ENCODE results near the gene DLGAP1.

Gene DLGAP1

DNA sequence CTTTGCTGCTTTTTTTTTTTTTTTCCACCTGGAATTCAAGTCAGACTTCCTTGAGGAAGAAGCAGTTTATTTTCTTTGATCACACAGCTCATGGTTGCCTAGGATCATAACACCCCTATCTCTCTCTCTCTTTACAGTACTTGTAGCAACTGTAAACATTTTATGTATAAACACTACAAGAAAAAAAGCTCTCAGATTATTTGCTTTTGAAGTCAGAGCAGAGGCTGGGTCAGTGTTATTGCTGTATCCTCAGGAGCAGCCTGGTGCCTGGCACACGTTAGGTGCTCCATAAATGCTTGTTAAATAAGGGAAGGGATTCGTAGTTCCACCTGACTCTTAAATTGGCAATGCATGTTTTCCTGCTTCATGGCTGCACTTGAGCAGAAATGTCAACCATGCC, 783.9 kb downstream of the DLGAP1 start:
- H3K4me3 ChIP-seq (ENCODE audit: low read length in 2 of 2) = no peak overlapping the region
- H3K36me3 ChIP-seq (replicated peaks in 1 of 2; ENCODE audit: control insufficient read depth in 2 of 2, insufficient read depth in 2 of 2, low read length in 2 of 2) = no peaks in the 10 kb centered on the region
- H3K14ac ChIP-seq (ENCODE audit: low read length) = no peak overlapping the region
- no peak overlapping the region for H2BK120ac ChIP-seq (ENCODE audit: low read depth, low read length)
- no peak overlapping the region for H3K4me2 ChIP-seq (ENCODE audit: insufficient read depth, low read length, poor library complexity, severe bottlenecking)
- no peak overlapping the region for H2BK15ac ChIP-seq (ENCODE audit: low read length)
- no peak for DNase-seq (ENCODE audit: low spot score)
- H3K79me1 ChIP-seq (ENCODE audit: low read depth, low read length) = no peaks in the 10 kb centered on the region
- no peaks in the 10 kb centered on the region for H3K27me3 ChIP-seq (ENCODE audit: control insufficient read depth in 3 of 3, insufficient read depth in 3 of 3, low read depth in 1 of 3, low read length in 3 of 3)
- no peaks in the 10 kb centered on the region for H3K9me3 ChIP-seq (replicated peaks in 1 of 2; ENCODE audit: control insufficient read depth in 2 of 2, insufficient read depth in 1 of 2, low read depth in 1 of 2, low read length in 2 of 2)
- no peak overlapping the region for H3K9ac ChIP-seq (ENCODE audit: low read depth, low read length, poor library complexity)
- WGBS, 2 donors (ENCODE audit: extremely low coverage in 2 of 2, insufficient read length in 2 of 2, insufficient replicate concordance in 1 of 2) = no CpG with 5 or more reads among the region's 2 CpGs
- H2BK5ac ChIP-seq (ENCODE audit: low read length) = no peak overlapping the region
- H2AK5ac ChIP-seq (ENCODE audit: low read depth, low read length) = no peak overlapping the region
- H4K8ac ChIP-seq (ENCODE audit: low read depth, low read length) = no peak overlapping the region
- no peak overlapping the region for H3K18ac ChIP-seq (ENCODE audit: low read length)
- no peak overlapping the region for H3K4ac ChIP-seq (ENCODE audit: low read length)
- H2AFZ ChIP-seq (ENCODE audit: low read length) = no peak overlapping the region
- H3K27ac ChIP-seq (replicated peaks; ENCODE audit: low read length) = no peak overlapping the region
- H3K4me1 ChIP-seq (ENCODE audit: control insufficient read depth in 2 of 2, insufficient read depth in 1 of 2, low read depth in 1 of 2, low read length in 2 of 2) = peaks cover 0 to 4% of the 10 kb centered on the region in 2 donors
- no peak overlapping the region for H4K91ac ChIP-seq (ENCODE audit: low read depth, low read length, poor library complexity)
- H2BK12ac ChIP-seq (ENCODE audit: low read length) = no peak overlapping the region
- H3K23ac ChIP-seq (ENCODE audit: low read depth, low read length, poor library complexity) = no peak overlapping the region

DNA sequence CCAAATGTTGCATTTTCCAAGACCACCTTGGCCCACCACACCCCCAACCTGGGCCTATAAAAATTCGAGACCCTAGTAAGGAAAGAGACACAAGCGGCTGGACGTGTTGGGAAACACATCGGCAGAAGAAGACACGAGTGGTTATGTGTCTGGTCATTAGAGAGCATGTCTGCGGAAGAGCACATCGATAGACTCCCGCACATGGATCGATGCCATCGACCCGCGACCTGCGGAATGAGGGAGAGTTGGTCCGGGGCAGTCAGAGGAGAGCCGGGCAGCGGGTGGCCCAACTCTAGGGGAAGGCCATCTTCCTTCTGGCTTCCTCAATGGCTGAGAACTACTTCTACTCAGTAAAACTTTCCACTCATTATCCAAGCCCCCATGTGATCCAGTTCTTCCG, 785.7 kb downstream of the DLGAP1 start:
- Histone ChIP-seq H3K9me3 (replicated peaks in 1 of 2; ENCODE audit: control insufficient read depth in 2 of 2, insufficient read depth in 1 of 2, low read depth in 1 of 2, low read length in 2 of 2) (no peaks in the 10 kb centered on the region), H2AK5ac (ENCODE audit: low read depth, low read length) (no peak overlapping the region), H3K36me3 (replicated peaks in 1 of 2; ENCODE audit: control insufficient read depth in 2 of 2, insufficient read depth in 2 of 2, low read length in 2 of 2) (no peaks in the 10 kb centered on the region), H3K4ac (ENCODE audit: low read length) (no peak overlapping the region), H3K4me1 (ENCODE audit: control insufficient read depth in 2 of 2, insufficient read depth in 1 of 2, low read depth in 1 of 2, low read length in 2 of 2) (peaks cover 0 to 16% of the 10 kb centered on the region in 2 donors), H3K18ac (ENCODE audit: low read length) (no peak overlapping the region), H4K91ac (ENCODE audit: low read depth, low read length, poor library complexity) (no peak overlapping the region), H3K27ac (replicated peaks; ENCODE audit: low read length) (no peak overlapping the region), H3K27me3 (ENCODE audit: control insufficient read depth in 3 of 3, insufficient read depth in 3 of 3, low read depth in 1 of 3, low read length in 3 of 3) (no peaks in the 10 kb centered on the region), H3K79me1 (ENCODE audit: low read depth, low read length) (no peaks in the 10 kb centered on the region), H2BK5ac (ENCODE audit: low read length) (no peak overlapping the region), H3K4me3 (ENCODE audit: low read length in 2 of 2) (no peak overlapping the region), H3K4me2 (ENCODE audit: insufficient read depth, low read length, poor library complexity, severe bottlenecking) (no peak overlapping the region), H2AFZ (ENCODE audit: low read length) (no peak overlapping the region), H2BK15ac (ENCODE audit: low read length) (no peak overlapping the region), H4K8ac (ENCODE audit: low read depth, low read length) (no peak overlapping the region), H3K23ac (ENCODE audit: low read depth, low read length, poor library complexity) (no peak overlapping the region), H2BK120ac (ENCODE audit: low read depth, low read length) (no peak overlapping the region), H3K9ac (ENCODE audit: low read depth, low read length, poor library complexity) (no peak overlapping the region), H3K14ac (ENCODE audit: low read length) (no peak overlapping the region), H2BK12ac (ENCODE audit: low read length) (no peak overlapping the region)
- no CpG with 5 or more reads among the region's 17 CpGs for WGBS, 2 donors (ENCODE audit: extremely low coverage in 2 of 2, insufficient read length in 2 of 2, insufficient replicate concordance in 1 of 2)
- no peak for DNase-seq (ENCODE audit: low spot score)

DNA sequence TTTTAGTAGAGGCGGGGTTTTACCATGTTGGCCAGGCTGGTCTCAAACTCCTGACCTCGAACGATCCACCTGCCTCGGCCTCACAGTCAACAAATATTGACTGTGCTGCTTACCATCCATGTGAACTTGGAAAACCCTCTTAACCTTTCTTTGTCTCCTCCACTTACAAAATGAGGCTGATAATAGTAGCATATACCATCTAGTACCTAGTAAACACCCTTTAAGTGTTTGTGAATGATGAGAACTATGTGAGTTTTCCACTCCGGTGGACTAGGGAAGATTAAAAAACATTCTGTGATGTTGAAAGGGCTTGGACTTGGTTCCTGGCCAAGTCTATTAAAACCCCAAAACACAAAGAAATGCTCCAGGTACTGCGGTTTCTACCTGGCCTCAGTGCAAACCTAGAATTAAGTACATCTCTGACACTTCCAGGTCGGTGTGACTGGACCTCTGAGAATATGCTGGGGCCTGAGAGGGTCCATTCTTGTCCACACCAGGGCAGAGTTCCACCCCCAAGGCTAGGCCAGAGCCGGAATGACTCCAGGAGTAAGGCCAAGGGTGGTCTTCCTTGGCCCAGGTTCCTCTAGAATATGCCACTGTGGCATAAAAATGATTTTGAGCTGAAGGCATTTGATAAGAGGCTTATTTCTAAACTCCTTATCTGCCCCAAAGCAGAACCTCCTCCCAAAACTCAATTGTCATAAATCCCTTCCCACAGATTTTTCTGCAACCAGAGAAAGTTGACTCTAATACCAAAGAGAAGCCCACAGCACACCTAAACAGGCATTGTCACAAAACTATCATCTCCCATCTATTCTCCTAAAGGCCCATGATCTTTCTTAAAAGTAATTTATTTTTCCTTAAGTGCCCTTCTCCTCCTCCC, 787.6 kb downstream of the DLGAP1 start:
- H2BK120ac ChIP-seq (ENCODE audit: low read depth, low read length) = no peak overlapping the region
- no peak overlapping the region for H2AK5ac ChIP-seq (ENCODE audit: low read depth, low read length)
- no peak overlapping the region for H3K23ac ChIP-seq (ENCODE audit: low read depth, low read length, poor library complexity)
- no peak overlapping the region for H3K14ac ChIP-seq (ENCODE audit: low read length)
- no peak overlapping the region for H3K4ac ChIP-seq (ENCODE audit: low read length)
- H2AFZ ChIP-seq (ENCODE audit: low read length) = no peak overlapping the region
- no peak for DNase-seq (ENCODE audit: low spot score)
- H3K4me3 ChIP-seq (ENCODE audit: low read length in 2 of 2) = no peak overlapping the region
- no peak overlapping the region for H2BK12ac ChIP-seq (ENCODE audit: low read length)
- H3K18ac ChIP-seq (ENCODE audit: low read length) = no peak overlapping the region
- peaks cover 0 to 20% of the 10 kb centered on the region in 2 donors for H3K4me1 ChIP-seq (ENCODE audit: control insufficient read depth in 2 of 2, insufficient read depth in 1 of 2, low read depth in 1 of 2, low read length in 2 of 2)
- no peaks in the 10 kb centered on the region for H3K27me3 ChIP-seq (ENCODE audit: control insufficient read depth in 3 of 3, insufficient read depth in 3 of 3, low read depth in 1 of 3, low read length in 3 of 3)
- H2BK15ac ChIP-seq (ENCODE audit: low read length) = no peak overlapping the region
- peaks cover 0 to 1% of the 10 kb centered on the region in 2 donors for H3K9me3 ChIP-seq (replicated peaks in 1 of 2; ENCODE audit: control insufficient read depth in 2 of 2, insufficient read depth in 1 of 2, low read depth in 1 of 2, low read length in 2 of 2)
- no peak overlapping the region for H3K27ac ChIP-seq (replicated peaks; ENCODE audit: low read length)
- H2BK5ac ChIP-seq (ENCODE audit: low read length) = no peak overlapping the region
- no peak overlapping the region for H3K4me2 ChIP-seq (ENCODE audit: insufficient read depth, low read length, poor library complexity, severe bottlenecking)
- no peak overlapping the region for H4K91ac ChIP-seq (ENCODE audit: low read depth, low read length, poor library complexity)
- no peak overlapping the region for H3K9ac ChIP-seq (ENCODE audit: low read depth, low read length, poor library complexity)
- no CpG with 5 or more reads among the region's 8 CpGs for WGBS, 2 donors (ENCODE audit: extremely low coverage in 2 of 2, insufficient read length in 2 of 2, insufficient replicate concordance in 1 of 2)
- H4K8ac ChIP-seq (ENCODE audit: low read depth, low read length) = no peak overlapping the region
- no peaks in the 10 kb centered on the region for H3K36me3 ChIP-seq (replicated peaks in 1 of 2; ENCODE audit: control insufficient read depth in 2 of 2, insufficient read depth in 2 of 2, low read length in 2 of 2)
- H3K79me1 ChIP-seq (ENCODE audit: low read depth, low read length) = no peaks in the 10 kb centered on the region

DNA sequence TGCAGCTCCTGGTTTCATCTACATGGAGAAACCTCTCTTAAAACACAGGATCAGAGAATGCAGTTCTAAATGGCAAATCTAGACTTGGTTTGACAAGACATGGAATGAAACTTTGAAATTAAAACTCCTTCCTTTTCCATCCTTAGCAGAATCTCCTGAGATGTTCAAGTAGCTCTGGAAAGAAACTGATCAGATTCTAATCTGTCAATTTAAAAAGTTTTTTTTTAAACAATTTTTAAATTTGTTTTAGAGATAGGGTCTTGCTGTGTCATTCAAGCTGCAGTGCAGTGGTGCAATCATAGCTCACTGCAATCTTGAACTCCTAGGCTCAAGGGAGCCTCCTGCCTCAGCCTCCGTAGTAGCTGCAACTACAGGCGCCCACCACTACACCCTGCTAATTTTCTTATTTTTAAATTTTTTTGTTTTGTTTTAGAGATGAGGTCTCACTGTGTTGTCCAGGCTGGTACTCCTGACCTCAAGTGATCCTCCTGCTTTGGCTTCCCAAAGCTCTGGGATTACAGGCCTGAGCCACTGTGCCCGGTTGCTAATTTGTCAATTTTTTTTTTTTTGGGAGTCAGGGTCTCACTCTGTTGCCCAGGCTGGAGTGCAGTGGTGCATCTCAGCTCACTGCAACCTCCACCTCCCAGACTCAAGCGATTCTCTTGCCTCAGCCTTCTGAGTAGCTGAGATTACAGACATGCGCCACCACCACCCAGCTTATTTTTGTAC, 788.4 kb downstream of the DLGAP1 start:
- DNase-seq (ENCODE audit: low spot score) = no peak
- H3K18ac ChIP-seq (ENCODE audit: low read length) = no peak overlapping the region
- no peak overlapping the region for H3K23ac ChIP-seq (ENCODE audit: low read depth, low read length, poor library complexity)
- no peak overlapping the region for H2BK120ac ChIP-seq (ENCODE audit: low read depth, low read length)
- H3K27me3 ChIP-seq (ENCODE audit: control insufficient read depth in 3 of 3, insufficient read depth in 3 of 3, low read depth in 1 of 3, low read length in 3 of 3) = no peaks in the 10 kb centered on the region
- H3K79me1 ChIP-seq (ENCODE audit: low read depth, low read length) = no peaks in the 10 kb centered on the region
- no peak overlapping the region for H2BK15ac ChIP-seq (ENCODE audit: low read length)
- H2AFZ ChIP-seq (ENCODE audit: low read length) = peak overlapping the region; percentile 72
- H3K4me2 ChIP-seq (ENCODE audit: insufficient read depth, low read length, poor library complexity, severe bottlenecking) = peak overlapping the region; percentile 37
- H4K8ac ChIP-seq (ENCODE audit: low read depth, low read length) = no peak overlapping the region
- no peak overlapping the region for H3K4me3 ChIP-seq (ENCODE audit: low read length in 2 of 2)
- peaks cover 0 to 20% of the 10 kb centered on the region in 2 donors for H3K4me1 ChIP-seq (ENCODE audit: control insufficient read depth in 2 of 2, insufficient read depth in 1 of 2, low read depth in 1 of 2, low read length in 2 of 2)
- no peak overlapping the region for H3K9ac ChIP-seq (ENCODE audit: low read depth, low read length, poor library complexity)
- peaks cover 0 to 1% of the 10 kb centered on the region in 2 donors for H3K9me3 ChIP-seq (replicated peaks in 1 of 2; ENCODE audit: control insufficient read depth in 2 of 2, insufficient read depth in 1 of 2, low read depth in 1 of 2, low read length in 2 of 2)
- H2BK5ac ChIP-seq (ENCODE audit: low read length) = no peak overlapping the region
- H3K36me3 ChIP-seq (replicated peaks in 1 of 2; ENCODE audit: control insufficient read depth in 2 of 2, insufficient read depth in 2 of 2, low read length in 2 of 2) = no peaks in the 10 kb centered on the region
- WGBS, 2 donors (ENCODE audit: extremely low coverage in 2 of 2, insufficient read length in 2 of 2, insufficient replicate concordance in 1 of 2) = no CpG with 5 or more reads among the region's 5 CpGs
- no peak overlapping the region for H2AK5ac ChIP-seq (ENCODE audit: low read depth, low read length)
- H3K4ac ChIP-seq (ENCODE audit: low read length) = no peak overlapping the region
- no peak overlapping the region for H3K27ac ChIP-seq (replicated peaks; ENCODE audit: low read length)
- H3K14ac ChIP-seq (ENCODE audit: low read length) = no peak overlapping the region
- H2BK12ac ChIP-seq (ENCODE audit: low read length) = no peak overlapping the region
- no peak overlapping the region for H4K91ac ChIP-seq (ENCODE audit: low read depth, low read length, poor library complexity)

Data from neuronal stem cell (in vitro differentiated cells).